Brain microvascular endothelial cell (primary cell): ENCODE results near the gene DMRTB1.

ENCODE experiments used
- DNase-seq: peaks from one replicate; pipeline ENCODE4 v3.0.0-alpha.2; 2020
- H3K27ac ChIP-seq: fragments of 250-450 bp; sonication (Bioruptor Pico); 2 replicates; pipeline ENCODE4 v1.5.1; 2020; ENCODE audit warnings: mild to moderate bottlenecking, moderate library complexity
- H3K27me3 ChIP-seq: fragments of 250-450 bp; sonication (Bioruptor Pico); replicated peaks from 2 replicates; pipeline ENCODE4 v1.5.1; 2020; ENCODE audit warnings: mild to moderate bottlenecking
- H3K36me3 ChIP-seq: fragments of 250-450 bp; sonication (Bioruptor Pico); replicated peaks from 2 replicates; pipeline ENCODE4 v1.5.1; 2020; ENCODE audit warnings: mild to moderate bottlenecking
- H3K4me3 ChIP-seq: 2 replicates; pipeline ENCODE4 v1.5.1; 2011; ENCODE audit warnings: low read depth, mild to moderate bottlenecking, control low read depth, low read length, moderate library complexity
- in situ Hi-C: cut with HindIII; loops from 2 replicates; pipeline ENCODE4 v1.10.0; 2017; ENCODE audit warnings: low sequenced_read_pairs, low pct_ligation_motif_present
- TF ChIP-seq, protein P1 (sequence below): IDR thresholded peaks from 2 replicates; pipeline ENCODE4 v1.5.1; 2011; ENCODE audit warnings: low read depth, mild to moderate bottlenecking, moderate library complexity, low read length, control low read depth, inconsistent platforms; ENCODE audit errors: missing control alignments

DMRTB1 gene

DNA sequence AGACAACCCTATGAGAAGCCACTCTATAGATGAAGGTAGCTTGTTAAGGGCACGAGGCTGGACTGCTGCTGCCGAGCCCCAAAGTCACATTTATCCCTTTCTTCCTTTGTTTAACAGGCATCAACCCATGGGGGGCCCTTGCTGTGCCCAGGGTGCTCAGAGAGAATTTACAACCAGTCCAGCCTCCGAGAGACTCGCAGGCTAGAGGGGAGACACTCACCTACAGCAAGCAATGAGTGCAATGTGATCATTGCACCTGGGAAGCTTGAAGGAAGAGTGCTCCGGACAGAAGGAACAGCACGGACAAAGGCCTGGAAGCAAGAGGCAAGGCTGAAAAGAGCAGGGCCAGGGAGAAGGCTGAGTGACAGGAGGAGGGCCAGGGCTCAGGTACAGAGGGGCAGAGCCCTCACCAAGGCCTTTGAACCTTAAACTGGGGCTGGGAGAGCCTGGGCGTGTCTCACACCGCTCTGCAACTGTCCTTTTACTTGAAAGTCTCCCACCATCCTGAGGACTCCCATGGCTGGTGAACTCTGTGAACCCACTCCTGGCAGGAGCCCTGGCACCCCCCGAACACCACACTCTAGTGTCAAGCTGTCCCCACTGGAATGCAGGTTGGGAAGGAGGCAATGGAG, 27.3 kb downstream of the DMRTB1 start:
- Histone ChIP-seq H3K27me3 (peaks cover 13% of the 10 kb centered on the region), H3K27ac (no peak overlapping the region), H3K4me3 (no peak overlapping the region), H3K36me3 (no peaks in the 10 kb centered on the region)
- TF ChIP-seq, protein P1, sequence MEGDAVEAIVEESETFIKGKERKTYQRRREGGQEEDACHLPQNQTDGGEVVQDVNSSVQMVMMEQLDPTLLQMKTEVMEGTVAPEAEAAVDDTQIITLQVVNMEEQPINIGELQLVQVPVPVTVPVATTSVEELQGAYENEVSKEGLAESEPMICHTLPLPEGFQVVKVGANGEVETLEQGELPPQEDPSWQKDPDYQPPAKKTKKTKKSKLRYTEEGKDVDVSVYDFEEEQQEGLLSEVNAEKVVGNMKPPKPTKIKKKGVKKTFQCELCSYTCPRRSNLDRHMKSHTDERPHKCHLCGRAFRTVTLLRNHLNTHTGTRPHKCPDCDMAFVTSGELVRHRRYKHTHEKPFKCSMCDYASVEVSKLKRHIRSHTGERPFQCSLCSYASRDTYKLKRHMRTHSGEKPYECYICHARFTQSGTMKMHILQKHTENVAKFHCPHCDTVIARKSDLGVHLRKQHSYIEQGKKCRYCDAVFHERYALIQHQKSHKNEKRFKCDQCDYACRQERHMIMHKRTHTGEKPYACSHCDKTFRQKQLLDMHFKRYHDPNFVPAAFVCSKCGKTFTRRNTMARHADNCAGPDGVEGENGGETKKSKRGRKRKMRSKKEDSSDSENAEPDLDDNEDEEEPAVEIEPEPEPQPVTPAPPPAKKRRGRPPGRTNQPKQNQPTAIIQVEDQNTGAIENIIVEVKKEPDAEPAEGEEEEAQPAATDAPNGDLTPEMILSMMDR: no peak
- no peak for DNase-seq
- in situ Hi-C loops: loop anchor here (10.0 kb wide), 1 partner anchor 248 kb away; the partner anchor contains the start of gene GLIS1

DNA sequence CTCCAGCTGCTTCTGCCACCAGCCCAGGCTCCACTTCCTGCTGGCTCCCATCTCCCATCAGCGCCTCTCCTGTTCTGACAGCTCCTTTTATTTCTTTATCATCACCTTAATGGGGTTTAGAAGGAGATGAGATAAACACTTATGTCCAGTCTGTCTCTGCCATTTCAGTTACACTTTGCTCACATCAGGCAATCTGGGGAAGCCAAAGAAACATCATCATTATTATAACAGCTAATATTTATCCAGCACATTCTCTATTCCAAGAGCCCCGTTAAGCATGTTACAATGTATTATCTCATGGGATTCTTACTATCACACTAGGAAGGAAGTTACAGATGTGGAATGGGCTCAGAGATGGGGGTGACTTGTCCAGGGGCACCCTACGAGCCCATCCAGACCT, 31.2 kb downstream of the DMRTB1 start:
- in situ Hi-C loops: no loop called here
- Histone ChIP-seq H3K36me3 (no peaks in the 10 kb centered on the region), H3K27ac (no peak overlapping the region), H3K4me3 (no peak overlapping the region), H3K27me3 (peaks cover 13% of the 10 kb centered on the region)
- no peak for DNase-seq
- TF ChIP-seq, protein P1: no peak

DNA sequence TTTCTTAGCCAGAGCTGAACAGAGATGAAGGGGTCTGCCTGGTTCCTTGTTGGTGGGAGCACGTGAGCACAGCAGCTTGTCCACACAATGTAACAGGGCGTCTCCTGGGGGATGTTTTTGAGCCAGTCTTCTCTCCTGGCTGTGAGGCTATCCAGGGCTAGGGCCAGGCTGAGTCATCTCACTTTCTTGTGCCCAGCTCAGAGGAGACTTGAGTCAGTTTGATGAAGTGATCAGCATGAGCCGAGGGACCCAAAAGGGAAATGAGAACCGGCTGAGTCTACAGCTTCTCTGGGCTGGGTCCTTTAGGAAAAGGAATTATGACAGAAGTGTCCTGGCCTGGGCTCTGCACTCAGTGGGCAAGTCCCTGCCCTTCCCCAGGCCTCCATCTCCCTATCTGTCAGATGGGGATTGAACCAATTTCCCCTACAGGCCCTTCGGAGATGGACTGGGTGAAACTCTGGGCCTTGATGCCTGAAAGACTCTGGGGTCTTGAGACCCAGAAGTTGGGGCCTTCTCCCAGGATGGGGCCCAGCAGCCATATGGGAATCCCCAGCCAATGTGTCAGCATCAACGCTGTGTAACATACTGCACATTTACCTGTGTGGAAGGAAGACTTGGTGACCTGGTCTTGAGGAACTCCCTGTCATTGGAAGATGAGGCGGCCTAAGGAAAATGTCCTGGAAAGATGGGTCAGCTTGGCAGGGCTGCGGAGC, 36.6 kb downstream of the DMRTB1 start:
- DNase-seq: no peak
- TF ChIP-seq, protein P1: no peak
- in situ Hi-C loops: no loop called here
- Histone ChIP-seq H3K27me3 (peaks cover 5% of the 10 kb centered on the region), H3K36me3 (no peaks in the 10 kb centered on the region), H3K4me3 (no peak overlapping the region), H3K27ac (no peak overlapping the region)

DNA sequence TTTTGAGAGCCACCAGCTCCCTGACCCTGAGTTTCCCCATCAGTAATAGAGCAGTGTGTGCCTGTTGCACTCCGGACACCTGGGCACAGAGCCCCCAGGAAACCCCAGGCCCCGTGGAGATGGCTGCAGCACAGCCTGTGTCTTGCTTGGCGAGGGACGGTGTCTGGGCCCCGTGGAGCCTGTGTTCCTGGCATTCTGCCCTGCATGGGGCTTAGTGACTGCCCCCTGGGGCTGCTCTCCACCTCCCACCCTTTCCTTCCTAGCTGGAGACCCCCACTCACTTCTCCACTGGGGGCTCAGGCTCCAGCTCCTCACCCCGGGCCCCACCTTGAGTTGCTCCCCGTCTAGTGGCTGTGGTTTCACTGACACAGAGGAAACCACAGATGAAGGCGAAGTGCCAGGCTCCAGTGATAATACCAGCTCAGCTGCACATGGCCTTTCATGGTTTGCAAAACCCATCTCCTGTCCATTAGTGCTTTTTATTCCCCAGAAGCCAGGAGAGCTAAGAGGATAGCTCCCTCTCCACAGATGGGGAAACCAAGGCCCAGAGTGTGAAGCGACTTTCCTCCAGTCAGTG, 39.4 kb downstream of the DMRTB1 start:
- no peaks in the 10 kb centered on the region for H3K36me3 ChIP-seq
- peak; percentile 21 for DNase-seq
- H3K27ac ChIP-seq: no peak overlapping the region
- peaks cover 5% of the 10 kb centered on the region for H3K27me3 ChIP-seq
- TF ChIP-seq, protein P1: no peak
- in situ Hi-C loops: no loop called here
- no peak overlapping the region for H3K4me3 ChIP-seq

DNA sequence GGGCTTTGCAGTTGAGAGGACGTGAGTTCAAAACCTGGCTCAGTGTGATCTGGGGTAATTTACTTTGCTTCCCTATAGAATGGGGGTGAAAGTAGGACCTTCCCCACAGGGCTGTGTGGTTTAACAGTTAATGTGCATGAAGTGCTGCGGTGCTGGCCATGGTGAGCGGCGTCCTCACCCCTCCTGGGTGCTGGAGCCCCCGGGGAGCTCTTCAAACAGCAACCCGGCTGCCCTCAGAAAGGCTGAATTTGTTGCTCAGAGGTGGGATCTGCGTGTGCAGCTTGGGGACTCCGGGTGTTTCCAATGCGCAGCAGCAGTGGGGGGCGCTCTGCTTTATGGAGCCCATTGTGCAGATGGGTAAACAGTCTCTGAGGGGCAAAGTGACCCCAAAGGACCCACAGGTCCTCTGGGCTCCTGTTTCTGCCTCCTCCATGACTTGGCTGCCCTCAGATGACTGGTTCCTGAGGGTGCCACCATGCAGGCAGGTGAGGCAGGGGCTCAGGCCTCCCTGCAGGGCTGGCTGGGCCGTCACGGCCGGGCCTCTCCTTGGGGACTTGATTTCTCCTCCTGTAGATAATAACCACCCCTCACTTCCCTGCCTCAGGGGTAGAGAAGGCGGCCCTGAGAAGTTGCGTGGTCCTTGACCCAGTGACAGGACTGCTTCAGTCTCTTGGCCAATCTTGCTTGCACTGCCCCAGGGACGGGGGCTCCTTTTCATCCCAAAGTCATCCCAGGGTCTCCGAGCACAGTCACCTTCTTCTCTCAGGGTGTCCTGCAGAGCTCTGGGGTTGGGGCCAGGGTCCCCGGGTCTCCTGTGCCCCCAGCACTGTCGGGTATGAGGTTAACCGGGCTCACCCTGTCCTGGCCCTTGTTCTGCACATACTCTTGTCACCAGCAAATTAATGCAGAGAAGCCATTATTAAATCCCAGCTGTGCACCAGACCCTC, 40.3 kb downstream of the DMRTB1 start:
- TF ChIP-seq, protein P1: no peak
- no peak overlapping the region for H3K4me3 ChIP-seq
- no peak for DNase-seq
- in situ Hi-C loops: no loop called here
- no peak overlapping the region for H3K27ac ChIP-seq
- no peaks in the 10 kb centered on the region for H3K36me3 ChIP-seq
- peaks cover 5% of the 10 kb centered on the region for H3K27me3 ChIP-seq
